Panc1 (cell line): Measurements from ENCODE around the gene SMIM11. TPM values are rescaled to one million over a fixed set of nuclear protein-coding genes. Genes with fewer than 3 reads are reported as not detected.

ENCODE experiments used
- ATAC-seq: fragments of 200-7000 bp; cut with Tn5 transposase; 2 replicates; pipeline ENCODE4 v1.9.1; 2020; ENCODE audit warnings: mild to moderate bottlenecking, moderate library complexity
- BruUV-seq: library from RNA; stranded (reverse); fragments of 400-500 nt; replicated peaks from 2 replicates; lab custom pipeline; 2021; lab: Mats Ljungman, UMichigan
- CTCF ChIA-PET: fragments of 300-600 bp; sonication (Branson Sonifier 250); formaldehyde crosslinking; loops from one replicate; lab custom pipeline; 2022; ENCODE audit warnings: antibody characterized with exemption; lab: Charles Lee
- POLR2A ChIA-PET: fragments of 300-600 bp; sonication (Branson Sonifier 250); formaldehyde crosslinking; loops from one replicate; lab custom pipeline; 2022; ENCODE audit warnings: antibody characterized with exemption; lab: Charles Lee
- DNase-seq: peaks from one replicate; pipeline ENCODE4 v3.0.0-alpha.2; 2010; ENCODE audit warnings: low read depth, low spot score
- H3K27ac ChIP-seq: 2 replicates; pipeline ENCODE4 v1.5.1; 2011; ENCODE audit warnings: mild to moderate bottlenecking, low read length, inconsistent platforms
- H3K27me3 ChIP-seq: fragments of 200-500 bp; sonication (Bioruptor generic); 2 replicates; pipeline ENCODE4 v1.6.0; 2014; ENCODE audit warnings: low read length, inconsistent platforms; ENCODE audit not compliant: control insufficient read depth, insufficient read depth
- H3K36me3 ChIP-seq: fragments of 200-500 bp; sonication (Bioruptor generic); 2 replicates; pipeline ENCODE4 v1.5.1; 2014; ENCODE audit warnings: inconsistent platforms, mild to moderate bottlenecking, low read length, moderate library complexity; ENCODE audit not compliant: control insufficient read depth, insufficient read depth
- H3K4me1 ChIP-seq: 2 replicates; pipeline ENCODE4 v1.5.1; 2011; ENCODE audit warnings: inconsistent platforms, mild to moderate bottlenecking, low read length, moderate library complexity; ENCODE audit not compliant: control insufficient read depth, insufficient read depth
- H3K4me3 ChIP-seq, 2 experiments: 2 replicates each; pipeline ENCODE4 v1.5.1; 2011 to 2012; ENCODE audit warnings: low read depth in 2 of 2, low read length in 2 of 2, mild to moderate bottlenecking in 2 of 2, inconsistent platforms in 1 of 2, moderate library complexity in 1 of 2
- H3K9me3 ChIP-seq: fragments of 200-500 bp; sonication (Bioruptor generic); 2 replicates; pipeline ENCODE4 v1.5.1; 2014; ENCODE audit warnings: low read depth, mild to moderate bottlenecking, inconsistent platforms, low read length, moderate library complexity; ENCODE audit not compliant: control insufficient read depth, insufficient read depth
- POLR2AphosphoS5 ChIP-seq: IDR thresholded peaks from 2 replicates; pipeline ENCODE4 v1.6.1; 2012; ENCODE audit warnings: mild to moderate bottlenecking, low read depth, low read length, moderate library complexity
- SIN3A ChIP-seq: IDR thresholded peaks from 2 replicates; pipeline ENCODE4 v1.6.1; 2012; ENCODE audit warnings: low read depth, mild to moderate bottlenecking, low read length, moderate library complexity, borderline replicate concordance; ENCODE audit not compliant: insufficient read depth
- TCF7L2 ChIP-seq: IDR thresholded peaks from 2 replicates; pipeline ENCODE4 v1.6.1; 2011; ENCODE audit warnings: mild to moderate bottlenecking, low read depth, low read length, inconsistent platforms
- in situ Hi-C: cut with HindIII; loops from 2 replicates; pipeline ENCODE4 v1.10.0; 2016; ENCODE audit warnings: low sequenced_read_pairs, low pct_unique_long_range_greater_than_20kb
- intact Hi-C: fragments of 100-400 bp; cut with micrococcal nuclease; formaldehyde crosslinking; loops from one replicate; pipeline ENCODE4 v1.10.0; 2022; ENCODE audit not compliant: unreplicated experiment
- total RNA-seq: library from RNA; stranded (reverse); gene quantifications from one replicate; pipeline ENCODE4 v1.2.1, GENCODE V29; 2021; ENCODE audit not compliant: unreplicated experiment
- TF ChIP-seq, protein P1 (sequence below), 2 experiments: IDR thresholded peaks; 2 replicates each; pipeline ENCODE4 v1.6.1; 2011 to 2012; ENCODE audit warnings: low read depth in 2 of 2, control low read depth in 1 of 2, low read length in 1 of 2, mild to moderate bottlenecking in 1 of 2, moderate library complexity in 1 of 2; ENCODE audit not compliant: insufficient read depth in 1 of 2
- TF ChIP-seq, protein P2 (sequence below): fragments of 450-650 bp; IDR thresholded peaks from 2 replicates; pipeline ENCODE4 v1.5.1; 2017; ENCODE audit warnings: mild to moderate bottlenecking

Gene SMIM11
- total RNA-seq, 1 experiment from 2014 or later: 17.1 TPM

DNA sequence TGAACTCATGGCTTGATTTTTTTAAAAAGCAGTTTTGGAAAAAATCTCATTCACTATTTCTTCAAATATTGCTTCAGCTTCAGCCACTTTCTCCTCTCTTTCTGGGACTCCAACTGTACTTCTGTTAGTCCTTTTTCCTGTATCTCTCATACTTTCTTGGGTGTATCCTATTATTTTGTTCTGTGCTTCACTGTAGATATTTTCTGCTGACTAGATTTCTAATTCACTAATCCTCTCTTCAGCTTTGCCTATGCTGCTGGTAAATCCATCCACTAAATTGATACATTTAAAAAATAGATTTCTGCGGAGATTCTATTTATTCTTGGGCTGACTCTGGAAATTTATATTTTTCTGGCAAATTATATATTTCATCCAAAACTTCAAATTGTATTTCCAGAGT lies 16.4 kb upstream of the SMIM11 start:
- 0 out of 2 replicates have a peak, but pooled peaks cover 3% of the 10 kb centered on the region for H3K4me1 ChIP-seq
- POLR2A ChIA-PET: no interaction called here
- no TSS peak for BruUV-seq
- intact Hi-C loops: no loop called here
- DNase-seq (no peak), ATAC-seq (no peak)
- TF ChIP-seq POLR2AphosphoS5: no peak
- TF ChIP-seq SIN3A: no peak
- no peak for TF ChIP-seq TCF7L2
- TF ChIP-seq, protein P1, sequence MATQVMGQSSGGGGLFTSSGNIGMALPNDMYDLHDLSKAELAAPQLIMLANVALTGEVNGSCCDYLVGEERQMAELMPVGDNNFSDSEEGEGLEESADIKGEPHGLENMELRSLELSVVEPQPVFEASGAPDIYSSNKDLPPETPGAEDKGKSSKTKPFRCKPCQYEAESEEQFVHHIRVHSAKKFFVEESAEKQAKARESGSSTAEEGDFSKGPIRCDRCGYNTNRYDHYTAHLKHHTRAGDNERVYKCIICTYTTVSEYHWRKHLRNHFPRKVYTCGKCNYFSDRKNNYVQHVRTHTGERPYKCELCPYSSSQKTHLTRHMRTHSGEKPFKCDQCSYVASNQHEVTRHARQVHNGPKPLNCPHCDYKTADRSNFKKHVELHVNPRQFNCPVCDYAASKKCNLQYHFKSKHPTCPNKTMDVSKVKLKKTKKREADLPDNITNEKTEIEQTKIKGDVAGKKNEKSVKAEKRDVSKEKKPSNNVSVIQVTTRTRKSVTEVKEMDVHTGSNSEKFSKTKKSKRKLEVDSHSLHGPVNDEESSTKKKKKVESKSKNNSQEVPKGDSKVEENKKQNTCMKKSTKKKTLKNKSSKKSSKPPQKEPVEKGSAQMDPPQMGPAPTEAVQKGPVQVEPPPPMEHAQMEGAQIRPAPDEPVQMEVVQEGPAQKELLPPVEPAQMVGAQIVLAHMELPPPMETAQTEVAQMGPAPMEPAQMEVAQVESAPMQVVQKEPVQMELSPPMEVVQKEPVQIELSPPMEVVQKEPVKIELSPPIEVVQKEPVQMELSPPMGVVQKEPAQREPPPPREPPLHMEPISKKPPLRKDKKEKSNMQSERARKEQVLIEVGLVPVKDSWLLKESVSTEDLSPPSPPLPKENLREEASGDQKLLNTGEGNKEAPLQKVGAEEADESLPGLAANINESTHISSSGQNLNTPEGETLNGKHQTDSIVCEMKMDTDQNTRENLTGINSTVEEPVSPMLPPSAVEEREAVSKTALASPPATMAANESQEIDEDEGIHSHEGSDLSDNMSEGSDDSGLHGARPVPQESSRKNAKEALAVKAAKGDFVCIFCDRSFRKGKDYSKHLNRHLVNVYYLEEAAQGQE (IDR thresholded peaks at IDR 0.05; ENCODE audit: insufficient read depth in 1 of 2, low read depth in 2 of 2, low read length in 1 of 2): no peak
- TF ChIP-seq, protein P2, sequence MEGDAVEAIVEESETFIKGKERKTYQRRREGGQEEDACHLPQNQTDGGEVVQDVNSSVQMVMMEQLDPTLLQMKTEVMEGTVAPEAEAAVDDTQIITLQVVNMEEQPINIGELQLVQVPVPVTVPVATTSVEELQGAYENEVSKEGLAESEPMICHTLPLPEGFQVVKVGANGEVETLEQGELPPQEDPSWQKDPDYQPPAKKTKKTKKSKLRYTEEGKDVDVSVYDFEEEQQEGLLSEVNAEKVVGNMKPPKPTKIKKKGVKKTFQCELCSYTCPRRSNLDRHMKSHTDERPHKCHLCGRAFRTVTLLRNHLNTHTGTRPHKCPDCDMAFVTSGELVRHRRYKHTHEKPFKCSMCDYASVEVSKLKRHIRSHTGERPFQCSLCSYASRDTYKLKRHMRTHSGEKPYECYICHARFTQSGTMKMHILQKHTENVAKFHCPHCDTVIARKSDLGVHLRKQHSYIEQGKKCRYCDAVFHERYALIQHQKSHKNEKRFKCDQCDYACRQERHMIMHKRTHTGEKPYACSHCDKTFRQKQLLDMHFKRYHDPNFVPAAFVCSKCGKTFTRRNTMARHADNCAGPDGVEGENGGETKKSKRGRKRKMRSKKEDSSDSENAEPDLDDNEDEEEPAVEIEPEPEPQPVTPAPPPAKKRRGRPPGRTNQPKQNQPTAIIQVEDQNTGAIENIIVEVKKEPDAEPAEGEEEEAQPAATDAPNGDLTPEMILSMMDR: no peak
- H3K9me3 ChIP-seq: no peaks in the 10 kb centered on the region
- H3K36me3 ChIP-seq: no peaks in the 10 kb centered on the region
- CTCF ChIA-PET: no interaction called here
- in situ Hi-C loops: no loop called here
- no peaks in the 10 kb centered on the region for H3K27me3 ChIP-seq
- no peak overlapping the region for H3K4me3 ChIP-seq
- H3K27ac ChIP-seq: no peak overlapping the region

DNA sequence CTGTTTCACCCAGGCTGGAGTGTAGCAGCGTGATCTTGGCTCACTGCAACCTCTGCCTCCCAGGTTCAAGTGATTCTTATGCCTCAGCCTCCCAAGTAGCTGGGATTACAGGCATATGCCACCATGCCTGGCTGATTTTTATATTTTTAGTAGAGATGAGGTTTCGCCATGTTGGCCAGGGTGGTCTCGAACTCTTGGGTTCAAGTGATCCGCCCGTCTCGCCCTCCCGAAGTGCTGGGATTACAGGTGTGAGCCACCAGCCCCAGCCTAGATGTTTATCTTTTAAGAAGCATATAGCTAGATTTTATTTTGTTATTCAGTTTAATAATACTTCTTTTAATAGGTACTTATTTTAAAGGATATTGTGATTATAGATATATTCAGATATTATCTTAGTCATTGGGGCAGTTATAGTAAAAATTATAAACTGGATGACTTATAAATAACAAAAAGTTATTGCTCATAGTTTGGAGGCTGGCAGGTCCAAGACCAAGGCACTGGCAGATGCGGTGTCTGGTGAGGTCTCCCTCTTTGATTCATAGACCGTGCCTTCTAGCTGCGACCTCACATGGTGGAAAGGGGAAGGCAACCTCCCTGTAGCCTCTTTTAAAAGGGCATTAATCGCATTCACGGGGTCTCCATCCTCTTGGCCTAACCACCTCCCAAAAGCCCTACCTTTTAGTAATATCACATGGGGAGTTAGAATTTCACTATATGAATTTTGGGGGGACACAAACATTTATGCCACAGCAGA lies 14.6 kb upstream of the SMIM11 start:
- ATAC-seq (no peak), DNase-seq (no peak)
- ChIA-PET POLR2A (no interaction called here), CTCF (interaction anchor here (1.5 kb wide), 1 partner anchor 242 kb away, joined by 3 read pairs; no protein-coding TSS in a partner anchor)
- H3K9me3 ChIP-seq: no peaks in the 10 kb centered on the region
- in situ Hi-C loops (no loop called here), intact Hi-C loops (no loop called here)
- H3K4me3 ChIP-seq: no peak overlapping the region
- no peak overlapping the region for H3K27ac ChIP-seq
- 0 out of 2 replicates have a peak, but pooled peaks cover 3% of the 10 kb centered on the region for H3K4me1 ChIP-seq
- no peak for TF ChIP-seq TCF7L2
- no peak for TF ChIP-seq SIN3A
- TF ChIP-seq, protein P1 (IDR thresholded peaks at IDR 0.05; ENCODE audit: insufficient read depth in 1 of 2, low read depth in 2 of 2, low read length in 1 of 2): no peak
- no TSS peak for BruUV-seq
- no peaks in the 10 kb centered on the region for H3K27me3 ChIP-seq
- no peaks in the 10 kb centered on the region for H3K36me3 ChIP-seq
